Sigmoid colon (tissue), 7 donors: ENCODE results near the gene TFEB. TPM values are rescaled to one million over a fixed set of nuclear protein-coding genes. Genes with fewer than 3 reads are reported as not detected.

ENCODE experiments used
- DNase-seq: peaks from one replicate; pipeline ENCODE4 v3.0.0-alpha.2; 2019
- H3K27ac ChIP-seq, 4 donors: fragments of 200-600 bp; sonication (generic); one replicate each; pipeline ENCODE4 v1.5.1; 2016 to 2019; ENCODE audit warnings: mild to moderate bottlenecking in 1 of 4
- H3K27me3 ChIP-seq, 3 donors: fragments of 200-600 bp; sonication (generic); one replicate each; pipeline ENCODE4 v1.5.1; 2019; ENCODE audit warnings: mild to moderate bottlenecking in 1 of 3
- H3K36me3 ChIP-seq, 4 donors: fragments of 200-600 bp; sonication (generic); one replicate each; pipeline ENCODE4 v1.5.1; 2016 to 2019
- H3K4me1 ChIP-seq, 4 donors: fragments of 200-600 bp; sonication (generic); one replicate each; pipeline ENCODE4 v1.5.1; 2017 to 2019
- H3K4me3 ChIP-seq, 4 donors: fragments of 200-600 bp; sonication (generic); one replicate each; pipeline ENCODE4 v1.5.1; 2017 to 2019; ENCODE audit warnings: mild to moderate bottlenecking in 2 of 4, moderate library complexity in 1 of 4
- H3K9me3 ChIP-seq, 4 donors: fragments of 200-600 bp in 3 of 4; sonication (generic) in 3 of 4; one replicate each; pipeline versions ENCODE4 v1.5.1 to v1.6.1; 2013 to 2019
- CTCF ChIP-seq, 4 experiments: fragments of 450-650 bp in 3 of 4; fragments of 200-600 bp in 1 of 4; IDR thresholded peaks; one replicate each; pipeline ENCODE4 v1.5.1; 2016 to 2019; ENCODE audit warnings: antibody characterized with exemption in 4 of 4, mild to moderate bottlenecking in 3 of 4, moderate library complexity in 2 of 4
- EP300 ChIP-seq, 4 donors: sonication (generic); formaldehyde crosslinking; IDR thresholded peaks; one replicate each; pipeline ENCODE4 v1.6.1; 2017; ENCODE audit warnings: antibody characterized with exemption in 4 of 4
- POLR2A ChIP-seq, 2 donors: fragments of 450-650 bp; IDR thresholded peaks; one replicate each; pipeline ENCODE4 v1.6.1; 2016; ENCODE audit warnings: antibody characterized with exemption in 2 of 2, mild to moderate bottlenecking in 2 of 2, moderate library complexity in 2 of 2
- POLR2AphosphoS5 ChIP-seq, 4 donors: sonication (generic); formaldehyde crosslinking; IDR thresholded peaks; one replicate each; pipeline ENCODE4 v1.6.1; 2017; ENCODE audit warnings: antibody characterized with exemption in 4 of 4
- WGBS, 2 donors: extraction: QIAGEN DNeasy Blood & Tissue Kit; methylation state at CpG; one replicate each; pipeline ENCODE4 v1.1.7; 2013; 5-methylcytosine and 5-hydroxymethylcytosine counted together
- intact Hi-C: fragments of 100-400 bp; cut with DNase I; formaldehyde crosslinking; loops from one replicate; pipeline ENCODE4 v1.15.1; 2023
- polyA plus RNA-seq, 3 donors: library from polyadenylated mRNA; stranded (reverse); fragments of 200-250 nt; gene quantifications; one replicate each; pipeline ENCODE4 v1.2.3, GENCODE V29; 2013
- total RNA-seq, 4 donors: library from RNA; depleted of rRNA; stranded (reverse); fragments of >200 nt; gene quantifications; one replicate each; pipeline ENCODE4 v1.1.0, GENCODE V29; 2016
- donor health status: healthy with polysubstance abuse.
- donor health status: Bipolar disorder and iron deficiency.
- donor health status: healthy.

Gene TFEB
- total and polyA plus RNA-seq, 7 donors, result 21.0 to 40.9 (median 28.2) TPM

- H3K27me3 ChIP-seq, result no peaks in the 10 kb centered on the region
- no peaks in the 10 kb centered on the region for H3K9me3 ChIP-seq
- peak overlapping the region; percentile 84 to 92 (median 88) for H3K27ac ChIP-seq
- H3K4me1 ChIP-seq, result peaks cover 0 to 81% (median 67%) of the 10 kb centered on the region in 4 donors
- peak overlapping the region in 1 of 4 donors; percentile 5 for H3K4me3 ChIP-seq
- intact Hi-C loops, result loop anchor here (1.0 to 5.0 kb wide), 2 partner anchors 29 to 81 kb away; partner anchors contain the start of genes TFEB and TOMM6
- peaks cover 0 to 4% (median 0%) of the 10 kb centered on the region in 4 donors for H3K36me3 ChIP-seq
- DNase-seq, result peak; percentile 93
- peak; percentile 43 to 83 (median 72) for TF ChIP-seq POLR2AphosphoS5 (IDR thresholded peaks at IDR 0.05)
- no peak for TF ChIP-seq EP300 (IDR thresholded peaks at IDR 0.05)
- no peak for TF ChIP-seq POLR2A (IDR thresholded peaks at IDR 0.05)
- TF ChIP-seq CTCF (IDR thresholded peaks at IDR 0.05), result peak; percentile 77 to 85 (median 79)
- 39 to 46% methylated on average over 15 of the region's 15 CpGs for WGBS, 2 donors
These were observed 29.2 kb downstream of the TFEB start for GRCh38 chr6:41705996-41706835.

GRCh38 chr6:41705311-41705995 lies 30.0 kb downstream of the TFEB start:
- WGBS, 2 donors, result 37 to 69% methylated on average over 12 of the region's 12 CpGs
- Histone ChIP-seq H3K27ac (peak overlapping the region; percentile 84 to 92 (median 88)), H3K4me3 (no peak overlapping the region), H3K36me3 (peaks cover 0 to 4% (median 0%) of the 10 kb centered on the region in 4 donors), H3K9me3 (no peaks in the 10 kb centered on the region), H3K27me3 (no peaks in the 10 kb centered on the region), H3K4me1 (peaks cover 0 to 73% (median 62%) of the 10 kb centered on the region in 4 donors)
- DNase-seq, result no peak
- TF ChIP-seq EP300 (IDR thresholded peaks at IDR 0.05), result no peak
- no peak for TF ChIP-seq CTCF (IDR thresholded peaks at IDR 0.05)
- no peak for TF ChIP-seq POLR2A (IDR thresholded peaks at IDR 0.05)
- TF ChIP-seq POLR2AphosphoS5 (IDR thresholded peaks at IDR 0.05), result no peak
- intact Hi-C loops, result loop anchor here (5.0 kb wide), 1 partner anchor 82 kb away; the partner anchor contains the start of gene TOMM6

GRCh38 chr6:41704656-41705310 lies 30.6 kb downstream of the TFEB start:
- WGBS, 2 donors, result 37 to 62% methylated on average over 5 of the region's 5 CpGs

More at GRCh38 chr6:41704656-41705310, 30.6 kb downstream of the TFEB start:
- no peaks in the 10 kb centered on the region for H3K27me3 ChIP-seq
- H3K27ac ChIP-seq, result peak overlapping the region; percentile 84 to 92 (median 88)
- H3K4me3 ChIP-seq, result no peak overlapping the region
- H3K4me1 ChIP-seq, result peaks cover 0 to 71% (median 59%) of the 10 kb centered on the region in 4 donors
- intact Hi-C loops, result loop anchor here (5.0 kb wide), 1 partner anchor 83 kb away; the partner anchor contains the start of gene TOMM6
- DNase-seq, result no peak
- TF ChIP-seq CTCF (IDR thresholded peaks at IDR 0.05), result no peak
- no peak for TF ChIP-seq POLR2AphosphoS5 (IDR thresholded peaks at IDR 0.05)
- no peak for TF ChIP-seq EP300 (IDR thresholded peaks at IDR 0.05)
- TF ChIP-seq POLR2A (IDR thresholded peaks at IDR 0.05), result no peak
- peaks cover 0 to 4% (median under 1%) of the 10 kb centered on the region in 4 donors for H3K36me3 ChIP-seq
- H3K9me3 ChIP-seq, result no peaks in the 10 kb centered on the region
